Naive thymus-derived CD8-positive, alpha-beta T cell (primary cell): ENCODE results near the gene SNX30. TPM values are rescaled to one million over a fixed set of nuclear protein-coding genes. Genes with fewer than 3 reads are reported as not detected.

Source experiments
- ATAC-seq, 2 donors: fragments of 150-1000 bp; cut with Tn5 transposase in 1 of 2; sonication (Bioruptor Pico), chemical (Tn5 transposase) in 1 of 2; 1 replicate in 1 of 2; 2 replicates in 1 of 2; pipeline ENCODE4 v1.10.0; 2021; ENCODE audit warnings: mild to moderate bottlenecking in 2 of 2, moderate library complexity in 2 of 2
- POLR2A ChIA-PET: fragments of 350-600 bp; sonication (Branson Sonifier 250); formaldehyde crosslinking; loops from one replicate; lab custom pipeline; 2021; ENCODE audit warnings: antibody characterized with exemption; lab: Charles Lee
- DNase-seq, 10 donors: peaks; one replicate each; pipeline versions ENCODE4 v3.0.0 to v3.0.0-alpha.2; 2020 to 2022
- H3K27ac Mint-ChIP-seq, 10 donors: one replicate each; pipeline ENCODE4 v1.8.0; 2020 to 2022; ENCODE audit warnings: mild to moderate bottlenecking in 10 of 10, mixed read lengths in 10 of 10, moderate library complexity in 4 of 10, inconsistent platforms in 1 of 10
- H3K27me3 Mint-ChIP-seq, 5 donors: one replicate each; pipeline ENCODE4 v1.8.0; 2021 to 2022; ENCODE audit warnings: mixed read lengths in 5 of 5
- H3K36me3 Mint-ChIP-seq, 3 donors: one replicate each; pipeline ENCODE4 v1.8.0; 2020 to 2022; ENCODE audit warnings: mixed read lengths in 3 of 3, mild to moderate bottlenecking in 2 of 3, inconsistent platforms in 1 of 3
- H3K4me1 Mint-ChIP-seq, 4 donors: one replicate each; pipeline ENCODE4 v1.8.0; 2021 to 2022; ENCODE audit warnings: mixed read lengths in 4 of 4
- H3K4me3 Mint-ChIP-seq, 10 donors: one replicate each; pipeline ENCODE4 v1.8.0; 2020 to 2022; ENCODE audit warnings: mild to moderate bottlenecking in 10 of 10, mixed read lengths in 10 of 10, moderate library complexity in 6 of 10, inconsistent platforms in 1 of 10
- H3K9me3 Mint-ChIP-seq, 9 donors: one replicate each; pipeline ENCODE4 v1.8.0; 2020 to 2022; ENCODE audit warnings: mixed read lengths in 9 of 9, mild to moderate bottlenecking in 3 of 9, inconsistent platforms in 1 of 9, moderate library complexity in 1 of 9
- polyA plus RNA-seq, 3 donors: library from polyadenylated mRNA; unstranded; fragments of 300-500 nt; fragmentation: Illumina TruSeq; gene quantifications; one replicate each; pipeline ENCODE4 v1.2.3, GENCODE V29; 2021
- total RNA-seq, 8 experiments: library from RNA in 2 of 8; stranded (reverse) in 2 of 8; gene quantifications; one replicate each; pipeline ENCODE4 v1.2.3 and lab custom pipeline; 2021 to 2026

Gene SNX30
- total and polyA plus RNA-seq, 5 experiments from 2014 or later, result 1.7 to 10.4 (median 3.6) TPM

- H3K27me3 Mint-ChIP-seq, result no peaks in the 10 kb centered on the region
- peaks cover 9 to 15% (median 10%) of the 10 kb centered on the region in 4 donors for H3K4me1 Mint-ChIP-seq
- H3K4me3 Mint-ChIP-seq, result no peak overlapping the region
- no peak for DNase-seq
- H3K9me3 Mint-ChIP-seq, result no peaks in the 10 kb centered on the region
- peaks cover 8 to 46% (median 23%) of the 10 kb centered on the region in 3 donors for H3K36me3 Mint-ChIP-seq
- no peak overlapping the region for H3K27ac Mint-ChIP-seq
- POLR2A ChIA-PET, result no interaction called here
- no peak for ATAC-seq
Observed at GRCh38 chr9:112842555-112842954, 92.0 kb downstream of the SNX30 start.

DNA sequence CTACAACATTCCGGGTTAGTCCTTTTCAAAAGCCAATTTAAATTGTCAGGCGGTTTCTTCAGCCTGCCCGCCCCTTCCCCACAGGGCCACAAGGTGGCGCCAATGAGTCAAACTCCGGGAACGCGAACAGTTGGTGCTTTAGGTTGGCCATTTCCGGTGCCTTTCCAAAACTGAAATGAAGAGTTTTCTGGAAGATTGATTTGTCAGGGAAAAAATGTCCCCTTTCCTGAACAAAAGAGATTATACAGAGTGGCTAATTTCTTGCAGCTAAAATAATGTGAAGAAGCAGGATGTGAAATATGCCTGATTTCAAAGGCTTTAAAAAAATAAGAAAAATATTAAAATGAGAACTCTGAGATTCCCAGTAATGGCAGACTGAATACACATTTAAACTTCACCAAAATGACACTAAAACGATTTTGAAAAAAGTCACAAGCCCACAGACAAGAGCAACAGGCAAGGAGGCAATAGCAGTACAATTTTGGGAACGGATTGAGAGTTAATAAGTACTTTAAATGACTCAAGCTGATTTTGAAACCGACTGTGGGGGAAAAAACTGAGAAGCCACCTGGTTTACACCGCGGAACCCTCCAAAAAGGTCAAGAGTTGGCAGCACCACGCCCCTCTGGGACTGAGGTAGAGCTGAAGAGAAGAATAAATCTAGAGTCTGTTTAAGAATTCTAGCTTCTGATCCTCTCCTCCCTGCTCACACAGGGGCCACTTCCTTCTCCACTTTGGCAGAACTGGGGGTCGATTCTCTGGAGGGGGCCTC lies 94.4 kb downstream of the SNX30 start:
- Mint-ChIP-seq H3K4me3 (peak overlapping the region in 1 of 10 donors; percentile 17), H3K27me3 (no peaks in the 10 kb centered on the region), H3K4me1 (peaks cover 9 to 15% (median 12%) of the 10 kb centered on the region in 4 donors), H3K9me3 (no peaks in the 10 kb centered on the region), H3K36me3 (peaks cover 0 to 31% (median 9%) of the 10 kb centered on the region in 3 donors), H3K27ac (no peak overlapping the region)
- DNase-seq (peak; percentile 15 to 73 (median 61)), ATAC-seq (peak; percentile 53 to 72)
- POLR2A ChIA-PET, result no interaction called here

DNA sequence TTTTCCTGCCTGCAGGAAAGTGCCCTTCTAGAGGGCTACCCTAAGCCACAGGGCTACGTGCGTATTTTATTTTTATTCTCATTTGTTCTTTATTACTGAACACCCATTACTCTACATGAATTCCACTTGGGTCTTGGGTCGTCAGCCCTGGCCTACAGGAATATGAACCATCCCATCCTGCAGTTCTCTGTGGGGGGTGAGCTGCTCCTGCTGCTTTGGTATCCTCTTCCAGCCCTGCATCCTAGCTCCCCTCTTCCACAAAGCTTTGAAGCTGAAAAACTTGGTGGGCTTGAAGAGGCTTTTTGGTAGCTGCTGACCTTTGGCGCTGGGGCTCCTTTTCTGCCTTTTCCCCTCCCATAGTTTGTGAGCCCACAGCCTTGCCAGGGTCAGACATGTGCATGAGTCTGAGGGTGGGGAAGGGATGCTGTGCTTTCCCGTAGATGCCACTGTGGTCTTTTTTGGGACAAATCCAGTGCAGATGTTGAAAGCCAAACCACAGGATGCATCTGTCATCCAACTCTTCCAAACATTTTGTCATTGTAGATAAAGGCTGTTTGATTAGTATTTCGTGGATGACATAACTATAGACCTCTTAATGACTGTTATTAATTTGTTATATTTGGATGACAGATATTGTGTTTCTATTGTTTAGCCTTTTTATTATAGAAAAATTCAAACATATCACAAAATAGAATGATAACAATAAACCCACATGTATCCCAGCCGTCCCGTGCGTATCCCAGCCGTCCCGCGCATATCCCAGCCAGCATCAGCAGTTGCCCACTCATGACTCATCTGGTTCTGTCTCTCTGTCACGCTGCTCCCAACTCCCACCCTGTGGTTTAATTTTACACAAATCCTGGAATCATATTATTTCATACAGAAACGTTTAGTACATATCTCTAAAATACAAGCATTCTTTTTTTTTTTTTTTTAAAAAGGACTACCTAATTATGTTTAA lies 96.2 kb downstream of the SNX30 start:
- ATAC-seq (no peak), DNase-seq (no peak)
- Mint-ChIP-seq H3K27me3 (no peaks in the 10 kb centered on the region), H3K27ac (no peak overlapping the region), H3K4me3 (no peak overlapping the region), H3K36me3 (peaks cover 0 to 31% (median 16%) of the 10 kb centered on the region in 3 donors), H3K9me3 (no peaks in the 10 kb centered on the region), H3K4me1 (peaks cover 9 to 15% (median 12%) of the 10 kb centered on the region in 4 donors)
- POLR2A ChIA-PET, result no interaction called here

- Mint-ChIP-seq H3K9me3 (no peaks in the 10 kb centered on the region), H3K4me3 (no peak overlapping the region), H3K4me1 (peaks cover 6 to 15% (median 12%) of the 10 kb centered on the region in 4 donors), H3K36me3 (peaks cover 0 to 42% (median 23%) of the 10 kb centered on the region in 3 donors), H3K27ac (no peak overlapping the region), H3K27me3 (no peaks in the 10 kb centered on the region)
- DNase-seq, result no peak
- POLR2A ChIA-PET, result no interaction called here
- no peak for ATAC-seq
Observed at GRCh38 chr9:112848316-112849151, 98.0 kb downstream of the SNX30 start.

GRCh38 chr9:112849363-112849922 lies 98.9 kb downstream of the SNX30 start:
- peaks cover 2 to 13% (median 7%) of the 10 kb centered on the region in 4 donors for H3K4me1 Mint-ChIP-seq
- no peaks in the 10 kb centered on the region for H3K9me3 Mint-ChIP-seq
- POLR2A ChIA-PET, result no interaction called here
- ATAC-seq (no peak), DNase-seq (no peak)
- H3K36me3 Mint-ChIP-seq, result peaks cover 0 to 48% (median 26%) of the 10 kb centered on the region in 3 donors
- H3K27ac Mint-ChIP-seq, result no peak overlapping the region
- no peak overlapping the region for H3K4me3 Mint-ChIP-seq
- no peaks in the 10 kb centered on the region for H3K27me3 Mint-ChIP-seq

DNA sequence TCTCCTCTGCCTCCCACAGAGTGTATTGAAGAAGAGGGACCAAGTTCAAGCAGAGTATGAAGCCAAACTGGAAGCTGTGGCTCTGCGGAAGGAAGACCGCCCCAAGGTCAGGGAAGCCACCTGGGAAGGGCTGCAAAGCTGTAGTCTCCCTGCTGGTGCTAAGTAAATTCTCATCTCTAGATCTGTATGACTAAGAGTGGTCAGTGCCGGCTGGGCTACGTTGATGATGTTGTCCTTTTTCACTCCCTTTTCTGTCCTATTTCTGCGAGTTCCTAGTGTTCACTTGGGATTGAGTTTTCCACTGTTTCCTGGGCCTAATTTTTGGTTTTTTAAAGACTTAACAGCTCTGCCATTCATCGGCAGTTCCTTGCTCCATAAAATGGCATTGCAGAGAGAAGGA lies 100.3 kb downstream of the SNX30 start:
- Mint-ChIP-seq H3K4me1 (peaks cover 1 to 8% (median 4%) of the 10 kb centered on the region in 4 donors), H3K36me3 (peaks cover 0 to 56% (median 26%) of the 10 kb centered on the region in 3 donors), H3K27me3 (no peaks in the 10 kb centered on the region), H3K4me3 (no peak overlapping the region), H3K9me3 (no peaks in the 10 kb centered on the region), H3K27ac (no peak overlapping the region)
- DNase-seq (no peak), ATAC-seq (no peak)
- POLR2A ChIA-PET, result no interaction called here

DNA sequence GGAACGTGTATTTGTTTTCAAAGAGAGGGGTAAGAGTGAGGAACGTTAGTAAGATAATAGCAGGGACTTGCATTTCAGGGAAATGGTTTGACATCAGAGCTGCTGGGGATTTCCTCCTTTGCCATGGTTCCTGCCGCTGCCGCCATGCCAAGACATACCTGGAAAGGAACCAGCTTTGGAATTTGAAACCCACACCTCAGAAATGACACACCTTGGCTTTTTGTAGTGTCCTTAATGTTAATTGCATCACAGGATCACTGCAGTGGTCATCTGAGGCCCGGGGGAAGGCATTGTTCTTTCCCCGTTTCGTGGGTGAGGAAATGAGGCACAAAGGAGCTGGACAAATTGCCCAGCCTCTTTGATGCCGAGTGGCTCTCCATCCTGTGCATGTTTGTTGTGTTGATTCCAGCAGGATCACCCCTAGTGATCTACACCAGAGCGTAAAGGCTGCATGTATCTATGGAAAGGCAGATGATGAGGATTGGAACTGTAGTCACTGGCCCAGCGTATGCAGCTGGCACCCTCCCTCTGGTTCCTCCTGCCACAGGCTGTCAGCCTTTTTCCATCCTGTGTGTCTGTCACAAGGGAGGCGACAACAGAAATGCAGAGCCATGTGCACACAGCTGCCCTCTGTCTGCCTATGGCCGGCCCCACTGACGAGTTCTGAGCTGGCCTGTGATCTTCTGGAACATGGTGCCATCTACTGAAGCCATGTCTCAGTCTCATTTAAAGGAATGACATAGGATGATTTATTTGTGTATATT lies 102.4 kb downstream of the SNX30 start:
- Mint-ChIP-seq H3K9me3 (no peaks in the 10 kb centered on the region), H3K4me3 (no peak overlapping the region), H3K4me1 (peaks cover 5 to 12% (median 7%) of the 10 kb centered on the region in 4 donors), H3K36me3 (peaks cover 0 to 53% (median 21%) of the 10 kb centered on the region in 3 donors), H3K27me3 (no peaks in the 10 kb centered on the region), H3K27ac (no peak overlapping the region)
- ATAC-seq, result no peak
- no peak for DNase-seq
- POLR2A ChIA-PET, result interaction anchor here (0.6 kb wide), 1 partner anchor 21 kb away, joined by 3 read pairs; no protein-coding TSS in a partner anchor

GRCh38 chr9:112853882-112854585 lies 103.5 kb downstream of the SNX30 start:
- no peak for ATAC-seq
- H3K36me3 Mint-ChIP-seq, result peaks cover 0 to 55% (median 19%) of the 10 kb centered on the region in 3 donors

DNA sequence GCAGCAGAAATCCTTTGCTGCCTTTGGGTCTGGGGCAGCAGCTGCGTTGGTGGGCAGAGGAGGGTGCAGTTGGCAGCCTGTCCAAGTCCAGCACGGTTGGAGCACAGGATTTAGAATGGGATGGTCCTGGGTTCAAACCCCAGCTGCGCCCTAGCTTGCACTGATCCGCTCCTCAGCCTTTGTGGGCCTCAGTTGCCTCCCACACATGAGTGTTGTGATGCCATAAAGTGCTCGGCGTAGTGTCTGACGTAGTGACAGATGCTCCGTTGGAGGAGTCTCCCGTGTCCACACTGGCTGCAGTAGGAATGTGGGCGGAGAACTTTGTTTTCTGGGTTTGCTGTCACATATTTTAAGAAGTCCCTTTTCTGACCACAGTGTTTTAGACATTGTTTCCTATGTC lies 104.1 kb downstream of the SNX30 start:
- peaks cover 0 to 54% (median 19%) of the 10 kb centered on the region in 3 donors for H3K36me3 Mint-ChIP-seq
- H3K4me1 Mint-ChIP-seq, result peaks cover 5 to 18% (median 8%) of the 10 kb centered on the region in 4 donors
- POLR2A ChIA-PET, result no interaction called here
- no peak for ATAC-seq
- H3K27ac Mint-ChIP-seq, result peak overlapping the region in 1 of 10 donors; percentile 65
- H3K4me3 Mint-ChIP-seq, result no peak overlapping the region
- H3K9me3 Mint-ChIP-seq, result no peaks in the 10 kb centered on the region
- no peak for DNase-seq
- no peaks in the 10 kb centered on the region for H3K27me3 Mint-ChIP-seq

More at GRCh38 chr9:112853882-112854585, 103.5 kb downstream of the SNX30 start:
- Mint-ChIP-seq H3K4me1 (peaks cover 5 to 20% (median 8%) of the 10 kb centered on the region in 4 donors), H3K27ac (peak overlapping the region in 1 of 10 donors; percentile 66), H3K9me3 (no peaks in the 10 kb centered on the region), H3K27me3 (no peaks in the 10 kb centered on the region), H3K4me3 (no peak overlapping the region)
- no peak for DNase-seq
- POLR2A ChIA-PET, result no interaction called here

DNA sequence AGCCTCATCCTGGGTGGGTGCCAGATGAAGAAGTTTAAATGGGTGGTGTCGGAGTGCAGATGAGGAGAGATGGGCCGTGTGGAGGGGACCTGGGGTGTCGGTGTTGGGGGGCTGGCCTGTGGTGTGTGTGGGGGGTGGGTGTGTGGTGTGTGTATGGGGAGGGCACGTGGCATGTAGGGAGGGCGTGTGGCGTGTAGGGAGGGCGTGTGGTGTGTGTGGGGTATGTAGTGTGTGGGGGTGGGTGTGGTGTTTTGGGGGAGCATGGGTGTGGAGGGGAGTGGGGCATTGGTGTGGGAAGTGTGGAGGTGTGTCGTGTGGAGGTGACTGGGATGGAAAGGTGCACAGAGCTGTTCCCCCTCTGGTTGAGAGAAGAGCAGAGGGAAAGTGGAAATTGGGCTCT lies 105.6 kb downstream of the SNX30 start:
- ATAC-seq (no peak), DNase-seq (no peak)
- Mint-ChIP-seq H3K4me3 (no peak overlapping the region), H3K9me3 (no peaks in the 10 kb centered on the region), H3K36me3 (peaks cover 0 to 43% (median 17%) of the 10 kb centered on the region in 3 donors), H3K27me3 (no peaks in the 10 kb centered on the region), H3K4me1 (peaks cover 7 to 23% (median 12%) of the 10 kb centered on the region in 4 donors), H3K27ac (peak overlapping the region in 1 of 10 donors; percentile 23)
- POLR2A ChIA-PET, result no interaction called here

DNA sequence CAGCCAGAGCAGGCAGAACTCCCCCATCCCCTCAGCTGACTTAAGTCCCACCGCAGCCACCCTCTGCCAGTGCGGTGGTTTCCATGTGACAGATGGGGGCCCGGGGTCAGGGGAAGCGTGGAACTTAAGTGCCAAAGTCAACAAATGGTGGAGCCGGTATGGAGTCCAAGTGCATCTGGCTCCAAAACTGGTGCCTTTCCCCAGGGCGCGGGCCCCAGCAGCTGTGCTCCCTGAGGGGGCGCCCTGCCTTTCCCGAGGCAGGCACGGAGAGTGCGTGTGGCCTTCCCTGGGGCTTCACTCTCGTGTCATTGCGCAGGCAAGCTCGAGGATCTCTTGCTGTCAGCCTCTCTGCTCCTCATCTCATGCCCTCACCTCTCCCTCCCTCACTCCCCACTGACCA lies 106.3 kb downstream of the SNX30 start:
- peaks cover 7 to 29% (median 12%) of the 10 kb centered on the region in 4 donors for H3K4me1 Mint-ChIP-seq
- no peak for ATAC-seq
- peak overlapping the region in 1 of 10 donors; percentile 23 for H3K27ac Mint-ChIP-seq
- no peak for DNase-seq
- POLR2A ChIA-PET, result no interaction called here
- no peaks in the 10 kb centered on the region for H3K27me3 Mint-ChIP-seq
- no peak overlapping the region for H3K4me3 Mint-ChIP-seq
- H3K9me3 Mint-ChIP-seq, result no peaks in the 10 kb centered on the region
- peaks cover 0 to 36% (median 12%) of the 10 kb centered on the region in 3 donors for H3K36me3 Mint-ChIP-seq
